Activated CD4-positive, alpha-beta T cell treated with anti-CD3 and anti-CD28 coated beads for 1 hour (primary cell): ENCODE data around the gene RPS8.
A peak's percentile ranks its signal among the peaks of the same experiment; 100 is the strongest.
"Not testable (repeated sequence)": the region's sequence is repeated elsewhere in the genome, so short reads cannot be mapped to it uniquely, and the experiment has no call there.

Source experiments
- DNase-seq: peaks from one replicate; pipeline ENCODE4 v3.0.0-alpha.2; 2020

RPS8 gene

DNA sequence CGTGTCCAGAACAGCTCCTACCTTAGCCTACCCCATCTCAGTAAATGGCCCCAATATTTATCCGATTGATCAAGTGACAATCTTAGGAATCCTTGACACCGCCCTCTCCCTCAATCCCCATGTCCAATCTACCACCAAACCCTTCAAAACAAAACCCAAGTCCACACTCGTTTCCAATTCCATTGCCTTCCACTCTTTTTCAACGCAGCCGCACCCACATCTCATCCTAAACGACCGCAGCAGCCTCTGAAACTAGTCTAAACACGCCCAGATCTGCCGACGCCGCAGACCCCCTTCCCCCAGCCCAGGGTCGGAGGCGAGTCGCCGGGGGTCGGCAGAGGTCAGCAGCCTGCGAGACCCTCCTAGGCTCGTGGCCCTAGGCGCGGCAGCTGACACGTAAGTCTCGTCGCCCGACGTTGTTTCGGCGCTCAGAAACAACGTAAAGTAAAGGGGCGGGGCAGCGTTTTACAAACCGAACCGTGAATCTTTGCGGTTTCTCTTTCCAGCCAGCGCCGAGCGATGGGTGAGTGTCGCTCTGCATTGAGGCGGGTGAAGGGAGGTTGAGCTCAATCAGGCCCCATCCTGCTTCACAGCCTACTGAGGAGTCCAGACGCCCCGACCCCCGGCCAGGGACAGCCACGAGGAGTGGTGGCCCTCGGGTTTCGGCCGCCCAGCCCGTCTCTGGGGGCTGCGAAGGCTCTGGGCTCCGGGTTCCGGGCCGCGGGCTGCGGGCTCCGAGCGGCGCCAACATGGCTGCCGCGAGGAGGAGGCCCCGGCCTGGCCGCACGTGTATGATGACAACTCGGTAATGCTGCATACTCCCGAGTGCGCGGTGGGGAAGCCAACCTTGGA is at the start of gene RPS8:
RPS8 (plus strand) TSS at position 463 of the 852 bp plus-strand sequence; CDS start at position 520, 57 bp downstream.
- peak; percentile 84 for DNase-seq

DNA sequence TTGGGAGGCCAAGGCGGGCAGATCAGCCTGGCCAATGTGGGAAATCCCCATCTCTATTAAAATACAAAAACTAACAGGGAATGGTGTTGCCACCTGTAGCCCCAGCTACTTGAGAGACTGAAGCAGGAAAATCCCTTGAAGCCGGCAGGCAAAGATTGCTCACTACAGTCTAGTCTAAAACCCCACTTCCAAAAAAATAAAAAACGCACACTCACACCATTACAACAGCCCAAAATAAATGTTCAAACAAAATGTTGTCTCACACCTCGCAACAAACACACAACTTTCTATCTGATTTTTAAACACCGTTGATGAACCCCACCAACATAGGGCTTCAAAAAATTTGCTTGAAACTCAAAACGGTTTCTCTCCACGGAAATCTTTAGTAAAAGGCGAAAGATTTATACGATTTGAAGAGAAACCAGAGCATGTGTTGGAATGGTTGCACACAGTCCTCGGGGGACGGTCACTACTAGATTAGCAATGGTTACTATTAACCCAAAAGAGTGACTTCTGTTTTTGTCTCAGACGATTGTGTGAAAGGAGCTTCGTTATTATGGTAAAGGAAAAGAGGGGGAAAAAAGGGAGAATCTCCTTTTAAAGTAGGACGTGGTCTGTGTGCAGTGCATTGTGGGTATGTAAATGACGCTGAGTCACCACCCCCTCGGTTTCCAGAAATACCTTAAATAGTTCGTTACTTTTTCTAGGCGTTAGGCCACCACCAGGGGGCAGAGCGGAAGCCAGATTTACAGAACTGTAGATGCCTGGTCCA is 44.4 kb upstream of the RPS8 start, which contains the start of gene RNU5D-1:
RNU5D-1 (minus strand) TSS at position 430 of the 772 bp plus-strand sequence.
- peak; percentile 87 for DNase-seq

DNA sequence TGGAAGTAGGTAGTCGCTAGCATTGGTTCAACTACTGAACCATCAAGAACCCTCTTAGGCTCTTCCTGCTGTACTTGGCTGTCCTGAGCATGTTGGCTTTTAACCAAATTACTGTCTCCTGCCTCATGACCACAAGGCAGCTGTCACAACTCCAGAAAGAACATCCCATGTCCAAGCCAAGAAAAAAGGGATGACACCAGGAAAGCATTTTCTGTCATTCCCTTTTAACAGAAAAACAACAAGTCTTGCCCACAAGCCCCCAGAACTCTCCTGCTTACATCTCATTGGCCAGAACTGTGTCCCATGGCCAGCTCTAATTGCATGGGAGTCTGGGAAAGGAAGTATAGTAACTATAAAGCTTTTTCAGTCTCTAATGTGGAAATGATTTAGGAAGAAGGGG is 42.0 kb upstream of the RPS8 start:
- DNase-seq = no peak

DNA sequence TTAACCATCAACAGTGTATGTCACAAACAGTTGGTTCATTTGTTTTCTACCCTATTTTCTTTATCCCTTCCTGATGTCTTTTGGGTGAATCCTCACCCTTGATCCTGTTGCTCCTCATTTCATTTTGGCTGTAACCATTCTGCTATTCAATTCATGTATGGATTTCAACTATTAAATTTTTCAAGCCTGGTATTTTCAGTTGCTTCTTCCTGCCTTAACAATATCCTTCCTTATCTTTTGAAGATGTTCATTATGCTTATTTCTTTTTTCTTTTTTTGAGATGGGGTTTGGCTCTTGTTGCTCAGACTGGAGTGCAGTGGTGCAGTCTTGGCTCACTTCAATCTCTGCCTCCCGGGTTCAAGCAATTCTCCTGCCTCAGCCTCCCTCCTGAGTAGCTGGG is 41.6 kb upstream of the RPS8 start:
- no peak for DNase-seq

DNA sequence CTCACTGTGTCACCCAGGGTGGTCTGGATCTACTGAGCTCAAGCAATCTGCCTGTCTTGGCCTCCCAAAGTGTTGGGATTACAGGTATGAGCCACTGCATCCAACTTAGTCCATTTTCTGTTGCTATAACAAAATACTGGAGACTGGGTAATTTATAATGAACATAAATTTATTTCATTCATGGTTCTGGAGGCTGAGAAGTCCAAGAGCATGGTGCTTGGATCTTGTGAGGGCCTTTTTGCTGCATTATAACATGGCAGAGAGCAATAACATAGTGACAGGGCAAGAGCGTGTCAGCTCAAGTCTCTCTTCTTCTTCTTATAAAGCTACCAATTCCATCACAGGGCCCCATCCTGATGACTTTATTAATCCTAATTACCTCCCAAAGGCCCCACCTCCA is 39.3 kb upstream of the RPS8 start:
- no peak for DNase-seq

DNA sequence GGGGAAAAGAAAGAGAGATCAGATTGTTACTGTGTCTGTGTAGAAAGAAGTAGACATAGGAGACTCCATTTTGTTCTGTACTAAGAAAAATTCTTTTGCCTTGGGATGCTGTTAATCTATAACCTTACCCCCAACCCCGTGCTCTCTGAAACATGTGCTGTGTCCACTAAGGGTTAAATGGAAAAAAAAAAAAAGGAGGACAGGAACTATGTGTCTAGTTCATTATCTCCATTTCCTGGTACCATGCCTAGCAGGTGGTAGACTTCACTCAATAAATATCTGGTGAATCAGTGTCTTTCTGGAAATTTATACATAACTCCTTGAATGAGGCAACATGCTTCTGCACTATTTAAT is 36.4 kb upstream of the RPS8 start:
- not testable (repeated sequence) for DNase-seq

DNA sequence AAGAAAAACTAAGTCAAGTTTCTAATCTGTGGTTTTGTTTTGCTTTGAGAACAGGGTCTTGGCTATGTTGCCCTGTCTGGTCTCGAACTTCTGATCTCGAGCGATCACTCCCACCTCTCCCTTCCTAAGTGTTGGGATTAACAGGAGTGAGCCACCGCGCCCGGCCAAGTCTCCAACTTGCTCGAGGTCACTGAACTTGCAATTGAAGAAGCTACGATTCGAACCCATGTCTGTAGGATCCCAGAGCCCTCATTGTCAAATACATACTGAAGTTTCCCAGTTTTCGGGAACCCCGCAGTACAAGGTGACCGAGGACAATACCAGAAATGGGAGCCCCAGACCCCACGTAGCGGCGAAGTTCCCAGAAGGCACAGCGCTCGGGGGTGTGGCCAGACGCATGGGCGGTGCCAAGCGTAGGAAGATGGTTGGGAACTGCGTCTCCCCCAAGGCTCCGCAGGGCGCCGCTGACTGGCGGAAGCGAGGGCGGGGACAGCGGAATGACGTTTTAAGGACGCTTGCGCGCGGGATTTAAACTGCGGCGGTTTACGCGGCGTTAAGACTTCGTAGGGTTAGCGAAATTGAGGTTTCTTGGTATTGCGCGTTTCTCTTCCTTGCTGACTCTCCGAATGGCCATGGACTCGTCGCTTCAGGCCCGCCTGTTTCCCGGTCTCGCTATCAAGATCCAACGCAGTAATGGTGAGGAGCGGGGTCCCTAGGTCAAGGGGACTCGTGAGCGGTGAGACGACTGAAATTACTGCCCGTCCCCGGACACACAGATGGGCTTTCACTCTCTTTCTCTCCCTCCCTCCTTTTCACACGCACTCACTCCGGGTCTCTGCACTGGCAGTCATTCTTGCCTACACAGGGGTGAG is 35.8 kb upstream of the RPS8 start, which contains the start of gene KIF2C:
KIF2C (plus strand) TSS at position 531 of the 872 bp plus-strand sequence; CDS start at position 627, 96 bp downstream.
- peak; percentile 92 for DNase-seq

DNA sequence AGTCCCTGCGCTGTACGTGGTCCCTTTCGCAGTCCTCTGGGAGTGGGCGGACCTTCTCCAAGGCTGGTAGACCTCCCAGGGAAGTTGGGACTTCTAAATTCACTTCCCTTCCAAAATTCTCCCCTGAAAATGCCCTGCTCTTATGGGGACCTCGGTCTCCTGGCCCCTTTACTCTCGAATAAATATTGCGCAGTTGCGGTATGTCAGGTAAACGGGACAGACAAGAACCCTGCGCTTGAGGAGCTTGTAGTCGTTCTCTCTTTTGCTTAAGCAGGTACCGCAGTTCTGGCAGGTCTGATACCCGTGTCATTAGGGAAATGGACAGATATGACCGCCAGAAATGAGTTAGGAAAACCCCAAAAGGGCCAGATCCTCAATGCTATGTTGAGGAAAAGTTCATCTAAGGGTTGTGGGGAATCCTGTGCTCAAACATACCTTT is 35.1 kb upstream of the RPS8 start:
- DNase-seq = no peak

DNA sequence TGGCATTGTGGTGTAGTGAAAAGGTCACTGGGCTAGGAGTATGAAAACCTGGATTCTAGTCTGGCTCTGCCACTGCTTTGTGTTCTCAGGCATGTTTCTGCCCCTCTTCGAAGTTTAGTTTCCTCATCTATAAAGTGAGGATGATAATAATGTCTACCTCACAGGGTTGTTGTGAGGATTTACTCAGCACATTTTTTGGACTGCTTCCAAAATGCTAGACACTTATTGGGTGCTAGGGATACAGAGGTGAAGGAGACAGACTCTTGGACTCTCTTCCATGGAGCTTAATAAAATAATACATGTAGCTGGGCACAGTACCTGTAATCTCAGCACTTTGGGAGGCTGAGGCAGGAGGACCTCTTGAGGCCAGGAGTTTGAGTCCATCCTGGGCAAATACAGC is 32.1 kb upstream of the RPS8 start:
- no peak for DNase-seq

DNA sequence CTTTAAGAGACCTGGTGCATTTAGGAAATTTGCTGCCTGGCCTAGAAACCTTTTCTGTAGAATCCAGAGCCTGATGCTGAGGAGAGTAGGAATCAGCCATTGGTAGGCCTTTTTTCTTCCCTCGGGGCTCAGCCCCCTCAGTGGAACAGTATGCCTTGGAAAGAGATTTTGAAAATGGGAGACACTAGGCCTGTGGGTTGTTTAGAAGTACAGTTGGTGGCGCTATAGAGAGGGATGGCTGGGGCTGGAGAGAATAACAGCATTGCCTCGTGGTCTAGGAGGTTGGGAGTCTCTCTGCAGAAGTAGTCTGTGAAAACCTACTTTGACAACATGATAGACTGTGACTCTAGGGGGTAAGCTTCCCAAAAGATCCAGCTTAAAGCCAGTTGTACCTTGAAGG is 27.5 kb upstream of the RPS8 start:
- no peak for DNase-seq

DNA sequence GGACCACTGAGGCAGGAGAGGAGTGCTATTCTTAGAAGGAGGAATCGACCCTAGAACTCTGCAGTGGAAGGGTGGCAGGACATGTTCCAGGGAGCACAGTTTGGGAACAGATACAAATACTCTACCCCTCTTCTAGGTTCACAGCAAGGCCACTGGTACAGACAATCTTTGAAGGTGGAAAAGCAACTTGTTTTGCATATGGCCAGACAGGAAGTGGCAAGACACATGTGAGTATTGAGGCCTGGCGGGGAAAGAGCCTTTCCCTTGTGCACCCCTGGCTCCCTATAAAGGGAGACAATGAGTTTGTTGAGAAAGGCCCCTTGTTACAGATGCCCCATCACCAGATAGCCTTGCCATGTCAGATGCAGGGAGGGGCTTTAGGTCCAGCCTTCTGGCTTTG is 17.9 kb upstream of the RPS8 start:
- no peak for DNase-seq

DNA sequence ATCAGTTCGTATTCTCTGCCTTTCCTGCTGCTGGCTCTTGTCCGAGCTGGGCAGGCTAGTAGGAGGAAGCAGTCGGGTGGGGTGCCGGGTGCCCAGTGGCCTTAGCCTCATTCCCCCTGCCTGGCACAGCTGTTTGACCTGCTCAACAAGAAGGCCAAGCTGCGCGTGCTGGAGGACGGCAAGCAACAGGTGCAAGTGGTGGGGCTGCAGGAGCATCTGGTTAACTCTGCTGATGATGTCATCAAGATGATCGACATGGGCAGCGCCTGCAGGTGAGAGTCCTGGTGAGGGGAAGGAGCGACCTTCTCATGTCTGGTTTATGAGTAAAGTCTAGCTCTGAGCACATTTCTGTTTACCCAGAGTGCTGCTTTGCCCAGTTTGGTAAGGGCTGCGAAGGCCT is 16.3 kb upstream of the RPS8 start:
- no peak for DNase-seq

DNA sequence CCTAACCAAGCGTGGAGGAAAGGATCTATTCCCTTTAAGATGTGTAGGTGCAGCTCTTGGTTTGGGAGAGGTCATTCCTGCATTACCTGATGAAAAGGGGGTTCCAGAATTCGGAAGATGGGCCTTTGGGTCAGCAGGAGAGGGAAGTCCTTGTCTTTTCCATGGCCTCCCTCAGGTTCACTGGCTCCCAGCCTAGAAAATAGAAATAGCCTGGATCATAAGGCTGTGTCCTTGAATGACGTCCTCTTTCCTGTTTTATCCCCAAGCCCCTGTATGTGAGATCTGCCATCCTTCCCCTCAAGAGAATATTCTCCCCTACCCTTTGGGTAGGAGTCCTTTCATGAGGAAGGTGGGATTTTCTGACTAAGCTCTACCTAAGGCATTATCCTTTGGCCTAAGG is 14.5 kb upstream of the RPS8 start:
- no peak for DNase-seq

DNA sequence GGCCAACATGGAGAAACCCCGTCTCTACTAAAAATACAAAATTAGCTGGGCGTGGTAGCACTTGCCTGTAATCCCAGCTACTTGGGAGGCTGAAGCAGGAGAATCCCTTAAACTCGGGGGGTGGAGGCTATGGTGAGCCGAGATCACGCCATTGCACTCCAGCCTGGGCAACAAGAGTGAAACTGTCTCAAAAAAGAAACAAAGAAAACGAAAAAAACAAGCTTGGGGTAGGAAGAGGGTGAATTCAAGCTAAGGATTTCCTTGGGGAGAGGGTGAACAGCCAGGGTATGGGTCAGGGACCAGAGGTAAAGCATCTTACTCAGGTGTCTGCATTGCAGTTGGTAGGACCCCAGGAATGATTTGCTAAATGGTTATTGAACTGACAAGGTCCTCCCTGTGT is 8.9 kb upstream of the RPS8 start:
- not testable (repeated sequence) for DNase-seq

DNA sequence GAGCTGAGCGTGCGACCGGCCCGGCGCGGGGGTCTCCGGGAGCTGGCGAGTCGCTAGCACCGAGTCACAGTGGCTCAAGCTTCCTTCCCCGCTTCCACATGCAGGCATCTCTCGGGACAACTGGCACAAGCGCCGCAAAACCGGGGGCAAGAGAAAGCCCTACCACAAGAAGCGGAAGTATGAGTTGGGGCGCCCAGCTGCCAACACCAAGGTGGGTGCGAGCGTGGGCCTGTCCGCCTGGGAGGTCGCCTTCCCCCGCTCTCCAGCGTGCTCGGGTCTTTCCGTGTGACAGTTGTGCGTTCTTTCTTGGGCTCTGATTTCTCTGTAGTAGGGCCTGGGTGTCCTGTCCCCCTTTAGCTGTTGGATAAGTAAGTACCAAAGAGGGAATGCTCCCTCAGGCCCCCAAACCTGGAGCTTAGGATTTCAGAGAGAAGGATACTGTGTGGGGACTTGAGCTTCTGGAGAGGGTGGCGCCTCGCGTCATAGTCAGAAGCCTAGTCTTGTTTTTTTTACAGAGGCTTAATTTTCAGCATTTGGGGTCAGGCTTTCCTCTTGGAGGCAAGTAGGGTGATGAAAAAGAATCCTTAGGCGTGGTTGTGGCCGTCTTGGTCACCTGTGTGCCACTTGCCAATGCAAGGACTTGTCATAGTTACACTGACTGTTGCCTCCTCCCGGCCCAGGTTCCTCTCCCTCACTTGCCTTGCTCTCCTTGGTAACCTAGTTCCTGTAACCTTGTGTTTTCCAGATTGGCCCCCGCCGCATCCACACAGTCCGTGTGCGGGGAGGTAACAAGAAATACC is 790 bp downstream of the RPS8 start:
- peak; percentile 32 for DNase-seq

DNA sequence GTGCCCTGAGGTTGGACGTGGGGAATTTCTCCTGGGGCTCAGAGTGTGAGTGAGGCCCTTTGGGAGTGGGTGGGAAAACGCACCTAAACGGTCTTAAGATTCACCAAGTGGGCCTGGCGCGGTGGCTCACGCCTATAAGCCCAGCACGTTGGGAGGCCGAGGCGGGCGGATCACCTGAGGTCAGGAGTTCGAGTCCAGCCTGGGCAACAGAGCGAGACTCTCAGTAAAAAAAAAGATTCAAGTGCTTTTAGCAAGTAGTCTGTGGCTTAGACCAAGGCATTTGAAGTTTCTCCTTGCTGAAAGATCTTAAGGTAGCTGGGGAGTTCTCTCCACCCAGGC is 1.4 kb downstream of the RPS8 start:
- DNase-seq = no peak

DNA sequence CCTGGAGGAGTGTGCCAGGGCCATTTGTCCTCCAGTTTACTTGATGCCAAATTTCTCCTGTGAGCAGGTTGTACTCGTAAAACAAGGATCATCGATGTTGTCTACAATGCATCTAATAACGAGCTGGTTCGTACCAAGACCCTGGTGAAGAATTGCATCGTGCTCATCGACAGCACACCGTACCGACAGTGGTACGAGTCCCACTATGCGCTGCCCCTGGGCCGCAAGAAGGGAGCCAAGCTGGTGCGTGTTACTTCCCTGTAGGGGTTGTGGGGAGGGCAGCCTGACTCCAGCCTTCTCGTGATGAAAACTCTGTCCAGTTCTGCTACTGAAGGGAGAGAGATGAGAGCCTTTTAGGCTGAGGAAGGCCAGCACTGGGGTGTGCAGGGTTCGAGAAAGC is 2.2 kb downstream of the RPS8 start:
- no peak for DNase-seq

DNA sequence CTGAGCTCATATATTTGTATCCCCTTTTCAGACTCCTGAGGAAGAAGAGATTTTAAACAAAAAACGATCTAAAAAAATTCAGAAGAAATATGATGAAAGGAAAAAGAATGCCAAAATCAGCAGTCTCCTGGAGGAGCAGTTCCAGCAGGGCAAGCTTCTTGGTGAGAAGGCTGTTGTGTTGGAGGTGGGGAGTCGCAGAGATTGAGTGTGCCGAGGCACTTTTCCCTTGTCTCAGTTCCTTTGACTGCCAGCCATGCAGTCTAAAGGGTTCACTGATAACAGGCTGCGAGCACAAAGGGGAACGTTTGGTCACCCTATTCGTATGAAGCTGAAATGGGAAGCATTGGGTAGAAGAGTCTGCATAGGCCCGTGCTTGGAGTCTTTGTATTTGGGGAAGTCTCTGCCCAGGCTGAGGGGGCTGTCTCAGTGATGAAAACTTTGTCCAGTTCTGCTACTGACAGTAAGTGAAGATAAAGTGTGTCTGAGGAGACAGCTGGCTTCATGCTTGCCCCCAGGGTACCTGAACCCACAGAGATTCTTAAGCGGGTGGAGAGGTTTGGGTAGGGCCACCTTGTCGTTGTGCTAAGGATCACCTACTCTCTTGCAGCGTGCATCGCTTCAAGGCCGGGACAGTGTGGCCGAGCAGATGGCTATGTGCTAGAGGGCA is 2.8 kb downstream of the RPS8 start:
- DNase-seq = no peak

DNA sequence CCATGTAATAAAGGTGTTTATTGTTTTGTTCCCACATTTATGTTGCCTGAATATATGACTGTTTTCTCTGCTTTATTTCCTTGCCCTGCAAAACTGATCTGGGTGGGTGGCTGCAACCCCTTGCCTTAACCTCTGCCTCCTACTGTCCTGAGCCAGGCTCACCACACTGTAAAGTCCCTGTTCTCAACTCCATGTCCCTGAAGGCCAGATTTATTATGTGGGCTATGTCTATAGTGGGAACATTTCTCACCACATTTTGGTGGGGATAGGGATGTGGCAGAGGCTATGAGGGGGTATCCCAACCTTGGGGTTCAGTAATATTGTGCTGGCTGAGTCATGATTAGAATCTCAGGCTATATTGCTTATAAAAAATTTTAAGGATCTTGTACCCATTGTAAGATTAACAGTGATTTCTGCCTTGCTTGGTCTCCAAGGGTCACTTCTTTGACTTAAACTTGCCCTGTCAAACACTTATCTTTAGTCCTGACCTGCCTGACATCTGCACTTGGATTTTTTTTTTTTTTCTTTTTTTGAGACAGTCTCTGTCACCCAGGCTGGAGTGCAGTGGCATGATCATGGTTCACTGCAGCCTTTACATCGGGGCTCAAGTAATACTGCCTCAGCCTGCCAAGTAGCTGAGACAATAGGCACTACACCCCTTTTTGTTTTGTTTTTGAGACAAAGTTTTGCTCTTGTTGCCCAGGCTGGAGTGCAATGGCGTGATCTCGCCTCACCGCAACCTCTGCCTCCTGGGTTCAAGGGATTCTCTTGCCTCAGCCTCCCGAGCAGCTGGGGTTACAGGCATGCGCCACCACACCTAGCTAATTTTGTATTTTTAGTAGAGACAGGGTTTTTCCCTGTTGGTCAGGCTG is 3.6 kb downstream of the RPS8 start:
- DNase-seq = no peak

DNA sequence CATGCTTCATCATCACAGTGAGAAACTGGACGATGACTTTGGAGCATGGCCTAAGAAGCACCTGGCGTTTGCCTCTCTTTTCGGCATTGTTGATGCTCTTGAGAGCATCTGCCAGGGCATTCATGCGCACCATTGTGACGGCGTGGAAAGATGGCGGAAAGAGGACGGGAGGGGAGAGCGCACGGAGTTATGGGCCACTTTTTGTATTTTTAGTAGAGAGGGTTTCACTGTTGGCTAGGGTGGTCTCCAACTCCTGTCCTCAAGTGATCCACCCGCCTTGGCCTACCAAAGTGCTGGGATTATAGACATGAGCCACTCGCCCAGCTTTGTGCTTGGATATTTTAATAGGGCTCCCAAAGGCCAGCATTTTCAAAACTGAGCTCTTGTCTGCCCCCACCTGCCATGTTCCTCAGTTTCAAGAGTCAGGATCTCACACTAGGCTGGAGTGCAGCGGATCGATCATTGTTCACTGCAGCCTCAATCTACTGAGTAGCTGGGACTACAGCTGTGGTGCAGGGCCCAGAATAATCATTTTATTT is 5.3 kb downstream of the RPS8 start:
- no peak for DNase-seq
